Measurements from ENCODE around the gene H2AZ2. TPM values are rescaled to one million over a fixed set of nuclear protein-coding genes. Genes with fewer than 3 reads are reported as not detected.
"Not testable (repeated sequence)": the region's sequence is repeated elsewhere in the genome, so short reads cannot be mapped to it uniquely, and the experiment has no call there.

Gene H2AZ2
- total RNA-seq, 4 donors from 2014 or later: 99.6 to 418 (median 115) TPM

DNA sequence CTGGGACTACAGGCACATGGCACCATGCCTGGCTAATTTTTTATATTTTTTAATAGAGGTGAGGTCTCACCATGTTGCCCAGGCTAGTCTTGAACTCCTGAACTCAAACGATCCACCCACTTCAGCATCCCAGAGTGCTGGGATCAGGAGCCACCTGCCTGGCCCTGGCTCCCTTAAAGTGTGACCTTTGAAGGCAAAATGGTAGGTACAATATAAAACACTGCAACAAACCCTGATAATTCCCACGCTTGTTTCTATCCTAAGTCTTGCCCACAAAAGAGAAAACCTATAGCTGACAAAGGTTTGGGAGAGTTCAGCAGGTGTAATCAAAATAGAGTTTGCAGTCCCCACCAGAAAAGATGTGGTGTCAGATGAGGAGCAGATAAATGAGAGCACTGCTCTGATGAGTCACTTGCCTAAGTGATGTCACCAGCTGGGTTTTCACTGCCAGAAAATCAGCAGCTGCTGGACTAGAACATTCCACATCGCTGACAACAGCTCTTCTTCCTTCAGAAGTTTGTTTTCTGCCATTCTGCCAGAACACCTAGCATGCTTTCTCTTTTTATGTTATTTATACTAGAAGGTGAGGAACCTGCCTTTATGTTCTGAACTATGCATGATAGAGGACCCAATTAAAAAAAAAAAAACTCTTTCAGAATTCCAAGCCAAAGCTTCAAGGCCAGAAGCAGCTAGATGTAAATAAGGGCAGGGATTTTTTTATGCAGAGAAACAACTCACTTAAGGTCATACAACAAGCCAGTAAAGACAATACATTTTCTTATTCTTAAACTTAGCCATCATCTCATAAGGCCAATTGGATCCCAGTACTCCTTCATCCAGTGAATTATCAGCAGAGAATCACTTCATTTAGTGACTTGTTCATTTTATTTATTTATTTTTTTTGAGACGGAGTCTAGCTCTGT is 19.4 kb upstream of the H2AZ2 start:
- in situ Hi-C loops (cut with MboI; ENCODE audit: low pct_ligation_motif_present in 1 of 4, low pct_unique_long_range_greater_than_20kb in 1 of 4, low sequenced_read_pairs in 3 of 4): loop anchor here in 2 of 4 donors (10.0 to 25.0 kb wide), 2 partner anchors 47 to 270 kb away; no protein-coding TSS in a partner anchor
- H3K4me3 ChIP-seq: no peak overlapping the region
- peak in 2 of 3 donors; percentile 20 to 45 for TF ChIP-seq POLR2AphosphoS5 (IDR thresholded peaks at IDR 0.05)
- no peak for TF ChIP-seq POLR2A (IDR thresholded peaks at IDR 0.05)

GRCh38 chr7:44861949-44862348 is 14.1 kb upstream of the H2AZ2 start:
- H3K9me3 ChIP-seq; H3K4me3 ChIP-seq; H3K27ac ChIP-seq; intact Hi-C loops (cut with DNase I; ENCODE audit: low total_unique reads); H3K36me3 ChIP-seq; H3K27me3 ChIP-seq; H3K4me1 ChIP-seq; DNase-seq: not testable (repeated sequence)
- in situ Hi-C loops (cut with MboI; ENCODE audit: low pct_ligation_motif_present in 1 of 4, low pct_unique_long_range_greater_than_20kb in 1 of 4, low sequenced_read_pairs in 3 of 4): loop anchor here in 2 of 4 donors (10.0 to 25.0 kb wide), 2 partner anchors 53 to 275 kb away; no protein-coding TSS in a partner anchor
- 75 to 81% methylated on average over 4 of the region's 4 CpGs for WGBS, 2 donors (ENCODE audit: low coverage in 1 of 2)

More for the DNA sequence above, 19.4 kb upstream of the H2AZ2 start:
- no peak for DNase-seq
- peak overlapping the region; percentile 32 to 58 (median 54) for H3K27ac ChIP-seq
- no peaks in the 10 kb centered on the region for H3K36me3 ChIP-seq
- H3K9me3 ChIP-seq: no peaks in the 10 kb centered on the region
- no peaks in the 10 kb centered on the region for H3K27me3 ChIP-seq
- H3K4me1 ChIP-seq: peaks cover 0 to 10% (median 0%) of the 10 kb centered on the region in 4 donors
- WGBS, 2 donors (ENCODE audit: low coverage in 1 of 2): 58 to 61% methylated on average over 3 to 4 of the region's 4 CpGs
- intact Hi-C loops (cut with DNase I; ENCODE audit: low total_unique reads): no loop called here

- TF ChIP-seq EP300 (IDR thresholded peaks at IDR 0.05; ENCODE audit: low read depth) (no peak), CTCF (IDR thresholded peaks at IDR 0.05) (peak in 4 of 5 experiments; percentile 13 to 26 (median 22))
- in situ Hi-C loops (cut with MboI; ENCODE audit: low pct_ligation_motif_present in 1 of 4, low pct_unique_long_range_greater_than_20kb in 1 of 4, low sequenced_read_pairs in 3 of 4): loop anchor here (5.0 to 25.0 kb wide), 4 partner anchors 64 to 279 kb away; no protein-coding TSS in a partner anchor
- no peak overlapping the region for H3K4me3 ChIP-seq
- intact Hi-C loops (cut with DNase I; ENCODE audit: low total_unique reads): loop anchor here (5.0 kb wide), 1 partner anchor 64 kb away; no protein-coding TSS in a partner anchor
- WGBS, 2 donors (ENCODE audit: low coverage in 1 of 2): 91% methylated on average over 2 of the region's 2 CpGs; no CpG with 5 or more reads in 1 of the 2 donors
- no peaks in the 10 kb centered on the region for H3K36me3 ChIP-seq
- no peaks in the 10 kb centered on the region for H3K27me3 ChIP-seq
- DNase-seq: no peak
- H3K9me3 ChIP-seq: no peaks in the 10 kb centered on the region
- no peak overlapping the region for H3K27ac ChIP-seq
- H3K4me1 ChIP-seq: no peaks in the 10 kb centered on the region
These were observed 10.3 kb upstream of the H2AZ2 start for GRCh38 chr7:44858161-44858560.

DNA sequence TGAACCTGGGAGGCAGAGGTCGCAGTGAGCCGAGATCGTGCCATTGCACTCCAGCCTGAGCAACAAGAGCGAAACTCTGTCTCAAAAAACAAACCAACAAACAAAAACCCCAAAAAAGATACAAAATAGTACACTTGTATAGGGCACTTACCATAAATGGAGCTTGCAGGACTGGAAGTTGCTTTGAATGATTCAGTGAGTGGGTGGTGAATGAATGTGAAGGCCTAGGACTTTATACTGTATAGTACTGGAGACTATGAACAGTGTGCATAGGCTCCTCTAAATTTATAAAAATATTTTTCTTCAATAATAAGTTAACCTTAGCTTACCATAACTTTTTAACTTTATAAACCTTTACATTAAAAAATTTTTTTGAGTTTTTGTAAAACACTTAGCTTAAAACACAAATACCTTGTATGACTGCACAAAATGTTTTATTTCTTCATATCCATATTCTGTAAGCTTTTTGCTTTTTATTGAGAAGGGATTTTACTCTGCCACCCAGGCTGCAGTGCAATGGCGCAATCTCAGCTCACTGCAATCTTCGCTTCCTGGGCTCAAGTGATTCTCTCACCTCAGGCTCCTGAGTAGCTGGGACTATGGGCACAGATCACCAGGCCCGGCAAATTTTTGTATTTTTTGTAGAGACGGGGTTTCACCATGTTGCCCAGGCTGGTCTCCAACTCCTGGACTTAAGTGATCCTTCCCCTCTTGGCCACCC is 6.9 kb upstream of the H2AZ2 start:
- H3K27ac ChIP-seq: no peak overlapping the region
- H3K27me3 ChIP-seq: no peaks in the 10 kb centered on the region
- no peak for DNase-seq
- intact Hi-C loops (cut with DNase I; ENCODE audit: low total_unique reads): loop anchor here (5.0 kb wide), 1 partner anchor 67 kb away; no protein-coding TSS in a partner anchor
- WGBS, 2 donors (ENCODE audit: low coverage in 1 of 2): 94 to 95% methylated on average over 3 to 8 of the region's 8 CpGs
- H3K36me3 ChIP-seq: no peaks in the 10 kb centered on the region
- in situ Hi-C loops (cut with MboI; ENCODE audit: low pct_ligation_motif_present in 1 of 4, low pct_unique_long_range_greater_than_20kb in 1 of 4, low sequenced_read_pairs in 3 of 4): loop anchor here (5.0 to 25.0 kb wide), 4 partner anchors 67 to 282 kb away; no protein-coding TSS in a partner anchor
- no peaks in the 10 kb centered on the region for H3K4me1 ChIP-seq
- no peaks in the 10 kb centered on the region for H3K9me3 ChIP-seq
- TF ChIP-seq CTCF (IDR thresholded peaks at IDR 0.05) (no peak), POLR2A (IDR thresholded peaks at IDR 0.05) (no peak), POLR2AphosphoS5 (IDR thresholded peaks at IDR 0.05) (no peak)
- H3K4me3 ChIP-seq: no peak overlapping the region

- H3K4me3 ChIP-seq: no peak overlapping the region
- peaks cover 0 to 6% (median 3%) of the 10 kb centered on the region in 4 donors for H3K4me1 ChIP-seq
- DNase-seq: no peak
- intact Hi-C loops (cut with DNase I; ENCODE audit: low total_unique reads) (no loop called here), in situ Hi-C loops (cut with MboI; ENCODE audit: low pct_ligation_motif_present in 1 of 4, low pct_unique_long_range_greater_than_20kb in 1 of 4, low sequenced_read_pairs in 3 of 4) (loop anchor here in 3 of 4 donors (10.0 to 25.0 kb wide), 3 partner anchors 71 to 284 kb away; no protein-coding TSS in a partner anchor)
- 91% methylated on average over 3 of the region's 3 CpGs; no CpG with 5 or more reads in 1 of the 2 donors for WGBS, 2 donors (ENCODE audit: low coverage in 1 of 2)
- no peak overlapping the region for H3K27ac ChIP-seq
- no peak for TF ChIP-seq POLR2AphosphoS5 (IDR thresholded peaks at IDR 0.05)
- no peak for TF ChIP-seq POLR2A (IDR thresholded peaks at IDR 0.05)
- TF ChIP-seq CTCF (IDR thresholded peaks at IDR 0.05): no peak
- no peak for TF ChIP-seq EP300 (IDR thresholded peaks at IDR 0.05; ENCODE audit: low read depth)
- no peaks in the 10 kb centered on the region for H3K27me3 ChIP-seq
- no peaks in the 10 kb centered on the region for H3K9me3 ChIP-seq
- H3K36me3 ChIP-seq: no peaks in the 10 kb centered on the region
These were observed 5.5 kb upstream of the H2AZ2 start for GRCh38 chr7:44853391-44853790.
